NB4 (cell line): ENCODE results near the gene AQR.
"Not testable (repeated sequence)": the region's sequence is repeated elsewhere in the genome, so short reads cannot be mapped to it uniquely, and the experiment has no call there.

Source experiments
- DNase-seq: peaks from one replicate; pipeline ENCODE4 v3.0.0; 2010; ENCODE audit warnings: low read depth
- H3K4me3 ChIP-seq: one replicate; pipeline ENCODE4 v1.5.1; 2011; ENCODE audit warnings: mild to moderate bottlenecking, low read depth, low read length, moderate library complexity
- CTCF ChIP-seq: IDR thresholded peaks from one replicate; pipeline ENCODE4 v1.5.1; 2012; ENCODE audit warnings: low read depth, low read length
- MAX ChIP-seq: IDR thresholded peaks from 2 replicates; pipeline ENCODE4 v1.6.1; 2011; ENCODE audit warnings: low read depth, low read length
- MYC ChIP-seq: IDR thresholded peaks from 2 replicates; pipeline ENCODE4 v1.6.1; 2011; ENCODE audit warnings: low read depth, low read length
- POLR2A ChIP-seq: IDR thresholded peaks from 2 replicates; pipeline ENCODE4 v1.6.1; 2011; ENCODE audit warnings: mild to moderate bottlenecking; ENCODE audit not compliant: insufficient read length; ENCODE audit errors: extremely low read depth

Gene AQR

GRCh38 chr15:34976073-34976472 lies 6.5 kb upstream of the AQR start:
- DNase-seq, result no peak
- no peak for TF ChIP-seq POLR2A
- TF ChIP-seq CTCF, result no peak
- no peak for TF ChIP-seq MAX
- no peak for TF ChIP-seq MYC
- H3K4me3 ChIP-seq, result no peak overlapping the region

GRCh38 chr15:34973512-34973911 lies 4.0 kb upstream of the AQR start:
- no peak for DNase-seq
- no peak overlapping the region for H3K4me3 ChIP-seq
- TF ChIP-seq CTCF (no peak), MYC (no peak), POLR2A (no peak), MAX (no peak)

- H3K4me3 ChIP-seq, result peak overlapping the region; percentile 100
- not testable (repeated sequence) for DNase-seq
These were observed 629 bp upstream of the AQR start for GRCh38 chr15:34970098-34970643.

GRCh38 chr15:34964277-34964676 lies 5.3 kb downstream of the AQR start:
- TF ChIP-seq MYC, result no peak
- no peak for TF ChIP-seq MAX
- TF ChIP-seq POLR2A, result no peak
- TF ChIP-seq CTCF, result no peak
- no peak overlapping the region for H3K4me3 ChIP-seq
- DNase-seq, result no peak

GRCh38 chr15:34953851-34954250 lies 15.7 kb downstream of the AQR start:
- no peak for TF ChIP-seq CTCF
- no peak for TF ChIP-seq POLR2A
- no peak for TF ChIP-seq MAX
- no peak for TF ChIP-seq MYC
- no peak overlapping the region for H3K4me3 ChIP-seq
- no peak for DNase-seq

GRCh38 chr15:34952481-34952880 lies 17.1 kb downstream of the AQR start:
- H3K4me3 ChIP-seq, result no peak overlapping the region
- no peak for DNase-seq
- TF ChIP-seq MAX, result no peak
- no peak for TF ChIP-seq POLR2A
- TF ChIP-seq CTCF, result no peak
- no peak for TF ChIP-seq MYC
